Kidney (tissue), 14 donors: ENCODE results near the gene NEURL4. TPM values are rescaled to one million over a fixed set of nuclear protein-coding genes. Genes with fewer than 3 reads are reported as not detected.
A peak's percentile ranks its signal among the peaks of the same experiment; 100 is the strongest.

Source experiments
- DNase-seq, 5 donors: peaks; one replicate each; pipeline ENCODE4 v3.0.0-alpha.2; 2013 to 2020
- FAIRE-seq: peaks from 2 replicates; lab custom pipeline; 2012; peaks lifted over from hg19 to GRCh38; lab: Jason Lieb, UNC
- H3K27ac ChIP-seq, 2 donors: one replicate each; pipeline ENCODE4 v1.7.0; 2013; ENCODE audit warnings: low read depth in 2 of 2, low read length in 2 of 2, inconsistent platforms in 1 of 2
- H3K27me3 ChIP-seq: one replicate; pipeline ENCODE4 v1.7.1; 2013; ENCODE audit warnings: low read length, inconsistent platforms; ENCODE audit not compliant: control insufficient read depth, insufficient read depth
- H3K36me3 ChIP-seq, 3 donors: one replicate each; pipeline versions ENCODE4 v1.7.0 to v1.7.1; 2013; ENCODE audit warnings: low read length in 3 of 3, control low read depth in 1 of 3, inconsistent platforms in 1 of 3; ENCODE audit not compliant: insufficient read depth in 3 of 3, control insufficient read depth in 2 of 3
- H3K4me1 ChIP-seq, 3 donors: one replicate each; pipeline versions ENCODE4 v1.7.0 to v1.7.1; 2013; ENCODE audit warnings: low read length in 3 of 3, inconsistent platforms in 1 of 3, low read depth in 1 of 3; ENCODE audit not compliant: control insufficient read depth in 2 of 3, insufficient read depth in 2 of 3
- H3K4me3 ChIP-seq, 3 donors: one replicate each; pipeline versions ENCODE4 v1.7.0 to v1.8.1; 2013; ENCODE audit warnings: low read length in 3 of 3, control low read depth in 1 of 3, inconsistent platforms in 1 of 3
- H3K9ac ChIP-seq, 3 donors: one replicate each; pipeline versions ENCODE4 v1.7.0 to v1.7.1; 2013; ENCODE audit warnings: low read length in 3 of 3, control low read depth in 1 of 3, inconsistent platforms in 1 of 3
- H3K9me3 ChIP-seq, 3 donors: one replicate each; pipeline versions ENCODE4 v1.7.0 to v1.7.1; 2013; ENCODE audit warnings: low read length in 3 of 3, control low read depth in 1 of 3, inconsistent platforms in 1 of 3; ENCODE audit not compliant: control insufficient read depth in 2 of 3, insufficient read depth in 1 of 3
- CTCF ChIP-seq: IDR thresholded peaks from 3 replicates; pipeline ENCODE4 v1.5.1; 2012; ENCODE audit warnings: mild to moderate bottlenecking, moderate library complexity, borderline replicate concordance; ENCODE audit not compliant: insufficient read depth; ENCODE audit errors: extremely low read depth
- intact Hi-C: fragments of 100-400 bp; cut with DNase I; formaldehyde crosslinking; loops from one replicate; pipeline ENCODE4 v1.11.1; 2022
- polyA plus RNA-seq: library from polyadenylated mRNA; stranded (reverse); fragments of 350-450 nt; fragmentation: Illumina TruSeq; extraction: RNeasy Lipid Tissue Mini Kit (QIAGEN cat#74804); gene quantifications from one replicate; pipeline ENCODE4 v1.2.3, GENCODE V29; 2014; ENCODE audit warnings: low read depth, low replicate concordance; ENCODE audit not compliant: insufficient read depth
- total RNA-seq: library from RNA; stranded (reverse); fragmentation: NEBNext Ultra II Directional; extraction: Animal tissue kit (Norgen Biotek cat#: 25700); gene quantifications from one replicate; pipeline ENCODE4 v1.2.1, GENCODE V29; 2021
- donor health status: control.
- donor health status: control.
- donor health status: control.
- donor health status: control.
- donor health status: control.
- donor health status: DM: yes; HTN: yes; CAD: no.
- donor health status: Normal renal cell carcinoma (clear cell type).

The NEURL4 gene
- total and polyA plus RNA-seq, 2 donors from 2014 or later = 21.2 to 44.7 TPM

GRCh38 chr17:7292194-7292593 lies 36.9 kb downstream of the NEURL4 start:
- no peak overlapping the region for H3K4me3 ChIP-seq
- DNase-seq = no peak
- no peaks in the 10 kb centered on the region for H3K9me3 ChIP-seq
- peak overlapping the region in 1 of 2 donors; percentile 43 for H3K27ac ChIP-seq
- H3K36me3 ChIP-seq = no peaks in the 10 kb centered on the region
- peaks cover 3% of the 10 kb centered on the region for H3K27me3 ChIP-seq
- H3K4me1 ChIP-seq = peaks cover 0 to 15% (median 14%) of the 10 kb centered on the region in 3 donors
- intact Hi-C loops = no loop called here
- TF ChIP-seq CTCF = no peak
- H3K9ac ChIP-seq = no peak overlapping the region
- FAIRE-seq = no peak

DNA sequence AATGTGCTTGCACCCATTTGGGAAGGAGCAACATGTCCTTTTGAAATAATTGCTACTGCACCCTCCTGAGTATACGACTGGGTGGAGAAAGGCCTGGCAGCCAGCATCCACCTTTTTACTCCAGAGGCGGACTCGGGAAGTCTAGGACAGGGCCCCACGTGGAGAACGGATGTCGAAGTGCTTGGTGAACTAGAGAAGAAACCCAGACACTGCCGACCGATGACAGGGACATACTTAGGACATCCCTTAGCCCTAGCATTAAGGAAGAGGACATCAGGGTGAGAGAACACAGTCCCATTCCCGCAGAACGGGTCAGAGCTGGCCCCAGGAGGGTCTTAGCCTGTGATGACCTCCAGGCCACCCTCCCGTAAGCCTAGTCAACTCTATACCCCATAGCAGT lies 38.5 kb downstream of the NEURL4 start:
- Histone ChIP-seq H3K9ac (no peak overlapping the region), H3K4me3 (no peak overlapping the region), H3K9me3 (no peaks in the 10 kb centered on the region), H3K27me3 (peaks cover 3% of the 10 kb centered on the region), H3K4me1 (peaks cover 0 to 15% (median 10%) of the 10 kb centered on the region in 3 donors), H3K27ac (no peak overlapping the region), H3K36me3 (no peaks in the 10 kb centered on the region)
- FAIRE-seq (no peak), DNase-seq (no peak)
- TF ChIP-seq CTCF = no peak
- intact Hi-C loops = no loop called here

DNA sequence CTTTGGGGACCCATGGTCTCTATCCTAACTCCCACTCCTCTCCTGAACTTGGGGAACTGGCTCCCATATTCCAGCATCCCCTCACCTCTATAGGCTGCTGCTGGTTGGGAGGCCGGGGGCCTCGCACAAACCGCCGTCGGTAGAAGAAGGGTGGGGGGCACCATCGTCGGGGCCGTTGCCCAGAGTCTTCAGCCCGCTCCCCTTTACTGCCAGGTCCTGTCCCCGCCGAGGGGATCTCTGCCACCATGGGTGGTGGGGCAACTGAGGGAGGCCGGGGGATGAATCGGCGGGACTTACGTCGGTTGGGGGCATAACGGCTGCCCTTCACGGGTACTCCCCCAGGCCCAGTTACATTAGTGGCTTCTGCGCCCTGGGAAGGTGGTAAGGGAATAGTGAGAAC lies 39.0 kb downstream of the NEURL4 start:
- no peak for FAIRE-seq
- DNase-seq = no peak
- H3K4me3 ChIP-seq = no peak overlapping the region
- H3K27ac ChIP-seq = no peak overlapping the region
- H3K36me3 ChIP-seq = no peaks in the 10 kb centered on the region
- H3K4me1 ChIP-seq = peaks cover 0 to 15% (median 9%) of the 10 kb centered on the region in 3 donors
- intact Hi-C loops = no loop called here
- peaks cover under 1% of the 10 kb centered on the region for H3K27me3 ChIP-seq
- no peaks in the 10 kb centered on the region for H3K9me3 ChIP-seq
- H3K9ac ChIP-seq = no peak overlapping the region
- TF ChIP-seq CTCF = no peak
